ENCODE measurements around the gene TECPR2. TPM values are rescaled to one million over a fixed set of nuclear protein-coding genes. Genes with fewer than 3 reads are reported as not detected.

The TECPR2 gene
- total and polyA plus RNA-seq, 2 of the 13 experiments (the other 11 are each of a cell fraction or from before 2014, with no cell fraction given), result 3.5 to 5.7 TPM

DNA sequence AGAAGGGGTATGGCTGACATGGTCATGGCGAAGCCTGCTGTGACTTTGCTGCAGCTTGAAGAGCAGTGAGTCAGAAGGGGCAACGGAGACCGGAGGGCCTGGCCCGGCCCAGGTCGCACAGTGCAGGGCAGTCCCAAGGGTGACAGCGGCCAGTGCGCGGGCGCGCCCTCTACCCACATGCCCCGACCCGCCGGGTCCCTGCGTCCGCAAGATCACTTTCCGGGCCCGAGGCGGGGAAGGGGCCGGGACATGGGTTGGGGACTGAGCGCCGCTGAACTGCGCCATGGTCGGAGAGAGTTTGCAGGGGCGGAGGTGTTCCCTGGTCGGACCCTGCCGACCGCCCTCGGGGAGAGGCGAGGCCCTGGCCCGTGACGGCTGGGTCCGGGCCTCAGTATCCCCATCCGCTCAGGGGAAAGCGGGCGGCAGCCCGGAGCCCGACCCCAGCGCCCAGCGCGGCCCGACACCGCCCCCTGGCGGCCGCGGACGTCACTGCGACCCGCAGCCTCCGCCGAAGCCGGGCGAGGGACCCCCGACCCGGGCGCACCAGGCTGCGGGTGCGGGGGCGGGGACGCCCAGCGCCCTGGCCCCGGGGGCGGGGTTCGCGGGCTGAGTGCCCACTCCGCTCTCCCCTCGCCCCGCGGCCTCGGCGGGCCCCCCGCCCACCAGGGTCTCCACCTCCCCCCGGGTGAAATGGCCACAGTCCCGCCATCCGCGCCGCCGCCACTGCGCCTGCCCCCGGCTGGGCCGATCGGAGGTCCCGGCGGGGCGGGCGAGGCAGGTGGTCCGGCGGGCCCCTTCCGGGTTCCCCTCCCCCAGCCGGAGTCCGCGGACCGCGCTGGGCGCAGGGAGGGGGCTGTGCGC lies 154.0 kb downstream of the TECPR2 start (continued):
- TF ChIP-seq ZNF768 (CRISPR knock-in tag; IDR thresholded peaks at IDR 0.05) (0 out of 2 replicates have a peak, but pooled peaks have one; percentile 38), RBFOX2 (IDR thresholded peaks at IDR 0.05; ENCODE audit: low read depth, low read length) (no peak), POGZ (CRISPR knock-in tag; IDR thresholded peaks at IDR 0.05) (no peak), CHD4 (IDR thresholded peaks at IDR 0.05; ENCODE audit: borderline replicate concordance, low read length) (no peak), CREB1 (IDR thresholded peaks at IDR 0.05) (no peak; the same call in 1 of the 2 replicates), CREB1 (CRISPR knock-in tag; IDR thresholded peaks at IDR 0.05) (no peak), ZKSCAN5 (CRISPR knock-in tag; IDR thresholded peaks at IDR 0.05) (no peak), CENPT (CRISPR knock-in tag; IDR thresholded peaks at IDR 0.05; ENCODE audit: low read depth) (no peak), ZNF331 (CRISPR knock-in tag; IDR thresholded peaks at IDR 0.05) (no peak), FLYWCH1 (CRISPR knock-in tag; IDR thresholded peaks at IDR 0.05) (no peak), ZNF839 (CRISPR knock-in tag; IDR thresholded peaks at IDR 0.05; ENCODE audit: borderline replicate concordance) (no peak; the same call in 1 of the 2 replicates), ZNF674 (CRISPR knock-in tag; IDR thresholded peaks at IDR 0.05; ENCODE audit: low read depth) (no peak), NR3C1 (CRISPR knock-in tag; IDR thresholded peaks at IDR 0.05) (no peak), CBFB (CRISPR knock-in tag; IDR thresholded peaks at IDR 0.05) (0 out of 2 replicates have a peak, but pooled peaks have one; percentile 32), BCL6 (CRISPR knock-in tag; IDR thresholded peaks at IDR 0.05) (peak; percentile 40; the same call in 1 of the 2 replicates), PHF5A (CRISPR knock-in tag; IDR thresholded peaks at IDR 0.05; ENCODE audit: low read depth, unreplicated experiment) (no peak), PAX8 (CRISPR knock-in tag; IDR thresholded peaks at IDR 0.05; ENCODE audit: borderline replicate concordance) (no peak), GABPB1 (CRISPR knock-in tag; IDR thresholded peaks at IDR 0.05) (peak; percentile 77; the same call in 1 of the 2 replicates), RXRA (CRISPR knock-in tag; IDR thresholded peaks at IDR 0.05) (0 out of 2 replicates have a peak, but pooled peaks have one; percentile 28), ZBTB42 (CRISPR knock-in tag; IDR thresholded peaks at IDR 0.05) (no peak), ZNF224 (CRISPR knock-in tag; IDR thresholded peaks at IDR 0.05) (no peak), ELF3 (CRISPR knock-in tag; IDR thresholded peaks at IDR 0.05) (peak; percentile 57; the same call in 1 of the 2 replicates), ZNF766 (CRISPR knock-in tag; IDR thresholded peaks at IDR 0.05; ENCODE audit: borderline replicate concordance) (peak; percentile 50; the same call in 1 of the 2 replicates), ONECUT2 (CRISPR knock-in tag; IDR thresholded peaks at IDR 0.05) (no peak), ZNF274 (CRISPR knock-in tag; IDR thresholded peaks at IDR 0.05) (no peak), CC2D1A (CRISPR knock-in tag; IDR thresholded peaks at IDR 0.05) (no peak), THYN1 (CRISPR knock-in tag; IDR thresholded peaks at IDR 0.05; ENCODE audit: borderline replicate concordance, low read depth) (no peak)
- TF ChIP-seq, protein P1, sequence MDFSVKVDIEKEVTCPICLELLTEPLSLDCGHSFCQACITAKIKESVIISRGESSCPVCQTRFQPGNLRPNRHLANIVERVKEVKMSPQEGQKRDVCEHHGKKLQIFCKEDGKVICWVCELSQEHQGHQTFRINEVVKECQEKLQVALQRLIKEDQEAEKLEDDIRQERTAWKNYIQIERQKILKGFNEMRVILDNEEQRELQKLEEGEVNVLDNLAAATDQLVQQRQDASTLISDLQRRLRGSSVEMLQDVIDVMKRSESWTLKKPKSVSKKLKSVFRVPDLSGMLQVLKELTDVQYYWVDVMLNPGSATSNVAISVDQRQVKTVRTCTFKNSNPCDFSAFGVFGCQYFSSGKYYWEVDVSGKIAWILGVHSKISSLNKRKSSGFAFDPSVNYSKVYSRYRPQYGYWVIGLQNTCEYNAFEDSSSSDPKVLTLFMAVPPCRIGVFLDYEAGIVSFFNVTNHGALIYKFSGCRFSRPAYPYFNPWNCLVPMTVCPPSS (IDR thresholded peaks at IDR 0.05), result no peak
- TF ChIP-seq, protein P2, sequence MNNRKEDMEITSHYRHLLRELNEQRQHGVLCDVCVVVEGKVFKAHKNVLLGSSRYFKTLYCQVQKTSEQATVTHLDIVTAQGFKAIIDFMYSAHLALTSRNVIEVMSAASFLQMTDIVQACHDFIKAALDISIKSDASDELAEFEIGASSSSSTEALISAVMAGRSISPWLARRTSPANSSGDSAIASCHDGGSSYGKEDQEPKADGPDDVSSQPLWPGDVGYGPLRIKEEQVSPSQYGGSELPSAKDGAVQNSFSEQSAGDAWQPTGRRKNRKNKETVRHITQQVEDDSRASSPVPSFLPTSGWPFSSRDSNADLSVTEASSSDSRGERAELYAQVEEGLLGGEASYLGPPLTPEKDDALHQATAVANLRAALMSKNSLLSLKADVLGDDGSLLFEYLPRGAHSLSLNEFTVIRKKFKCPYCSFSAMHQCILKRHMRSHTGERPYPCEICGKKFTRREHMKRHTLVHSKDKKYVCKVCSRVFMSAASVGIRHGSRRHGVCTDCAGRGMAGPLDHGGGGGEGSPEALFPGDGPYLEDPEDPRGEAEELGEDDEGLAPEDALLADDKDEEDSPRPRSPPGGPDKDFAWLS (CRISPR knock-in tag; IDR thresholded peaks at IDR 0.05; ENCODE audit: borderline replicate concordance), result no peak
